Activated CD4-positive, alpha-beta T cell treated with anti-CD3 and anti-CD28 coated beads, Interleukin-2, amount 10 ng/mL, durations not matched to agents 24 days and 14 days (primary cell): ENCODE measurements around the gene STX8. TPM values are rescaled to one million over a fixed set of nuclear protein-coding genes. Genes with fewer than 3 reads are reported as not detected.

ENCODE experiments used
- DNase-seq: peaks from one replicate; pipeline ENCODE4 v3.0.0; 2022
- H3K27ac Mint-ChIP-seq: one replicate; pipeline ENCODE4 v1.8.0; 2022; ENCODE audit warnings: mild to moderate bottlenecking, mixed read lengths
- H3K27me3 Mint-ChIP-seq: one replicate; pipeline ENCODE4 v1.8.0; 2022; ENCODE audit warnings: mixed read lengths
- H3K36me3 Mint-ChIP-seq: one replicate; pipeline ENCODE4 v1.8.0; 2022; ENCODE audit warnings: low read depth, mild to moderate bottlenecking, mixed read lengths
- H3K4me1 Mint-ChIP-seq: one replicate; pipeline ENCODE4 v1.8.0; 2021; ENCODE audit warnings: mixed read lengths
- H3K4me3 Mint-ChIP-seq: one replicate; pipeline ENCODE4 v1.8.0; 2022; ENCODE audit warnings: mild to moderate bottlenecking, moderate library complexity, mixed read lengths
- H3K9me3 Mint-ChIP-seq: one replicate; pipeline ENCODE4 v1.8.0; 2021; ENCODE audit warnings: mixed read lengths
- intact Hi-C: fragments of 100-400 bp; cut with micrococcal nuclease; formaldehyde crosslinking; loops from one replicate; pipeline ENCODE4 v1.15.1; 2023
- total RNA-seq: library from RNA; stranded (reverse); gene quantifications from 2 replicates; pipeline ENCODE4 v1.2.3, GENCODE V29; 2022

Gene STX8
- total RNA-seq, 1 donor from 2014 or later: 45.9 TPM

DNA sequence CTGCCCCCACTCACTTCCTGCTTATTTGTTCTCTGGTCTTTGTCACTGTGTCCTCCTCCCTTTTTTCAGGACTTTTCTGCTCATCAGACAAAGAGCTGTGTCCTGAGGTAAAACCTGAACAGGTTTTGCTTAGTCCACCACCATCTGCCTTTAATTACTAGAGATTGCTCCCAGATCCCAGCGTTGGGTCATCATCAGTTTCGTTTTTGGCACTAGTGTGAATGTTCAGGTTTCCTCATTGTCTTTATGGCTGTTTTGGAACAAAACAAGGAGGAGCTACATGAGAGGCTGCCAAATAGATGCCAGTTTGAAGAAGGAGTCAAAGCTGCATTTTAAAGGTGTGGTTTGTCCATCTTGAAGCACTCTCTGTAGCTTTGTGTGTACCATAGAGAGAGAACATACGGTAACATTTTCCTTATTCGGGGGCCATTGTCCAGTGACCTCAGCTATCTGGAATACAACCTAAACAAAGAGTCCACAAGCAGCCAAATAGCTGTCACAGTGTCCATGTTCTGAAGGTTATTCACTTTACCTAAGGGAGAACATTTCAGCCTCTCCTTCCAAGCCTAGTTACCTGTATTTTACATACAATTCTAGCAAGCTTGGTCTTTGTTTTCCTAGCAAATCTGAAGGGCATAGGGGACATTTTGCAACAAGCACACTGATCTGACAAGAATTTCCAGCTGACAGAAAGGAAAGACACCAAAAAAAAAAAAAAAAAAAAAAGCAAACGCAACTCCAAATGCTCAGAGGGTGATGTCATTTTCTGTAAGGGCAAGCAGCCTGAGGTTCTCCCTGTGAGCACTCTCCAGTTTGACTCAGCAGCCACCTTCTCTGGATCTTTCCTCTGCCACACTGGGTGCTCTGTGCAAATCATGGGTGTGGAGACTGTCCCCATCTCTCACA is 358.2 kb downstream of the STX8 start:
- no peaks in the 10 kb centered on the region for H3K27me3 Mint-ChIP-seq
- no peak overlapping the region for H3K27ac Mint-ChIP-seq
- no peak overlapping the region for H3K4me3 Mint-ChIP-seq

GRCh38 chr17:9215465-9215864 is 360.2 kb downstream of the STX8 start:
- H3K27ac Mint-ChIP-seq: no peak overlapping the region
- H3K9me3 Mint-ChIP-seq: peaks cover 6% of the 10 kb centered on the region
- H3K4me3 Mint-ChIP-seq: no peak overlapping the region
- no peaks in the 10 kb centered on the region for H3K27me3 Mint-ChIP-seq
- no peaks in the 10 kb centered on the region for H3K4me1 Mint-ChIP-seq
- no peak for DNase-seq
- intact Hi-C loops: no loop called here
- H3K36me3 Mint-ChIP-seq: no peaks in the 10 kb centered on the region

More for the DNA sequence above, 358.2 kb downstream of the STX8 start:
- Mint-ChIP-seq H3K4me1 (no peaks in the 10 kb centered on the region), H3K36me3 (no peaks in the 10 kb centered on the region), H3K9me3 (peaks cover 6% of the 10 kb centered on the region)
- DNase-seq: no peak
- intact Hi-C loops: no loop called here

DNA sequence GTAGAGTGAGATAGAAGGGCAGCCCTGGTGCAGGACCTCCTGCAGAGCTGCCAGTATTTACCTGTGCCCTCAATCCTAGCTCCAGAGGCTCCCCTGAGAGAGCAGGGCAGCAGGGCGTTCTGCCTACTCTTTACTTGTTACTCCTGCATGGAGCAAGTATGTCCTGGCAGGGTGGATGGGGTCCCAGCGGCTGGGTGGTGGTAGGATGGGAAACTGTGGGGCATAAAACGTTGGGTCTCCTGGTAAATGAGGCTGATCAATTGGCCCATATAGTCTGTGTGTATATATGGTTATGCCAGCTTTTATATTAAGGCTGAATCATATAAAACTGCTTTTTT is 362.3 kb downstream of the STX8 start:
- Mint-ChIP-seq H3K36me3 (no peaks in the 10 kb centered on the region), H3K9me3 (peaks cover 6% of the 10 kb centered on the region), H3K4me3 (no peak overlapping the region), H3K27me3 (no peaks in the 10 kb centered on the region), H3K27ac (no peak overlapping the region), H3K4me1 (no peaks in the 10 kb centered on the region)
- intact Hi-C loops: no loop called here
- no peak for DNase-seq

- Mint-ChIP-seq H3K4me3 (no peak overlapping the region), H3K4me1 (no peaks in the 10 kb centered on the region), H3K36me3 (no peaks in the 10 kb centered on the region), H3K9me3 (peaks cover 6% of the 10 kb centered on the region), H3K27ac (no peak overlapping the region), H3K27me3 (no peaks in the 10 kb centered on the region)
- intact Hi-C loops: no loop called here
- no peak for DNase-seq
Observed at GRCh38 chr17:9212376-9213302, 363.0 kb downstream of the STX8 start.

DNA sequence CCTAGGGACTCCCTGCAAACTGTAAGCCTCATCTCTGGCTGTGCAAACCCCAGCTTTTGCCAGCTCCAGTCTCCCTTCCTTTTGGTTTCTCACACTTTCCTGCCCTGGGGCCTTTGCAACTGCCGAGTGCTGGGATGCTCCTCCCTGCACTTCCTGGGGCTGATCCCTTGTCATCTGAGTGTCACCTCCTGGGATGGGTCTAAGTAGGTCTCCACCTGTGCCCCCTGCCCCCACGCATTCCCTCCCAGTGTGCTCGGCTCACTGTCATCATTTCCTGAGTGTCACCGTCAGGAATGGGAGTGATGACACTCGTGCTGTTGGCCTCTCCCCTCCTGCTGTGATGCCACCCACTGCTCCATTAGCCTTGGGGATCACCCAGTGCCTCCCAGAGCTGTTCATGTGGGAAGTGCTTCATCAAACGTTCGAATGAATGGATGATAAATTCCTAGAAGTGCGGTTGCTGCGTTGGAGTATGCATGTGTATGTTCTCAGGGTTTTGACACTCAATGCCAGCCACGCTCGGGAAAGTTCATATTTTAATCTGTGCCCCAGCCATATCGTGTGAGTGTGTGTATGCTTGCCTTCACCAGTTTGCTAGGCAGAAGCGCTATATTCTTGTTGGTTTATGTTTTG is 364.4 kb downstream of the STX8 start:
- no peak overlapping the region for H3K27ac Mint-ChIP-seq
- H3K27me3 Mint-ChIP-seq: no peaks in the 10 kb centered on the region
- no peaks in the 10 kb centered on the region for H3K36me3 Mint-ChIP-seq
- intact Hi-C loops: no loop called here
- H3K9me3 Mint-ChIP-seq: peaks cover 6% of the 10 kb centered on the region
- H3K4me3 Mint-ChIP-seq: no peak overlapping the region
- DNase-seq: no peak
- H3K4me1 Mint-ChIP-seq: no peaks in the 10 kb centered on the region

- Mint-ChIP-seq H3K36me3 (no peaks in the 10 kb centered on the region), H3K27me3 (no peaks in the 10 kb centered on the region), H3K4me1 (no peaks in the 10 kb centered on the region), H3K4me3 (no peak overlapping the region), H3K27ac (no peak overlapping the region), H3K9me3 (no peaks in the 10 kb centered on the region)
- intact Hi-C loops: no loop called here
- DNase-seq: no peak
Observed at GRCh38 chr17:9209781-9210370, 365.7 kb downstream of the STX8 start.

GRCh38 chr17:9209347-9209746 is 366.3 kb downstream of the STX8 start:
- Mint-ChIP-seq H3K4me1 (no peaks in the 10 kb centered on the region), H3K27me3 (no peaks in the 10 kb centered on the region), H3K27ac (no peak overlapping the region), H3K36me3 (no peaks in the 10 kb centered on the region), H3K9me3 (no peaks in the 10 kb centered on the region), H3K4me3 (no peak overlapping the region)
- intact Hi-C loops: no loop called here
- no peak for DNase-seq

DNA sequence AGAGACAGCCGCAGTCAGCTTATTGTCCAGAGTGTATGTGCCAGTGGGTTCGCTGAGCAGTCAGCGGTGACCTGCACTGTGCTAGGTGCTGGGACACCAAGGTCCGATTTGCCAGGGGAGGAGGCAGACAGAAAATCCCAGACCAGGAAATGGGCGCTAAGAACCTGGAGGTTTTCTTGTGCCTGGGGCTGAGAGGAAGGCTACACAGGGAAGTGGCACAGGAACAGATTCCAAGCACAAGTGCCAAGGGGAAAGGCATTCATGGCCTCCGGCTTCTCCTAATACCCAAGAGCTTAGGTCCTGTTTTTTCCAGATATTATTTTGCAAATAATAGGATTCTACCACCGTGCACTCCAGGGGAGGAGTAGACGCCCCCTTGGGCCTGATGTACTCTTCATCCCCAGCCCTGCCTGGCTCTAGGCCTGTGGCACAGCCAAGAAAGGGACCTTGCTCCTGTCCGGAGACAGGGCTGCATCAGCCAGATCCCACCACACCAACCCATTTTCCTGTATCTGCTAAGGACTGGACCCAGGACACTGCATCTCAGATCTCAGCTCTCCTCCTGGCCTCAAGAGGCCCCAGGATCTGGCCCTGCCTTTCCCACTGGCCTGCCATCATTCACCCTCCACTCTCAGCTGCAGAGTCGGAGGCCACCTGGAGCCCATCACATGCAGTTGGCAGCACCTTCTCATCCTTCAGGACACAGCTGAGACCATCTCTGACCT is 367.1 kb downstream of the STX8 start:
- Mint-ChIP-seq H3K4me3 (no peak overlapping the region), H3K27me3 (no peaks in the 10 kb centered on the region), H3K4me1 (no peaks in the 10 kb centered on the region), H3K36me3 (no peaks in the 10 kb centered on the region), H3K27ac (no peak overlapping the region), H3K9me3 (no peaks in the 10 kb centered on the region)
- DNase-seq: no peak
- intact Hi-C loops: no loop called here

- Mint-ChIP-seq H3K4me3 (no peak overlapping the region), H3K36me3 (no peaks in the 10 kb centered on the region), H3K27me3 (no peaks in the 10 kb centered on the region), H3K9me3 (no peaks in the 10 kb centered on the region), H3K4me1 (no peaks in the 10 kb centered on the region), H3K27ac (no peak overlapping the region)
- intact Hi-C loops: no loop called here
- no peak for DNase-seq
Observed at GRCh38 chr17:9206741-9207332, 368.8 kb downstream of the STX8 start.

- intact Hi-C loops: no loop called here
- no peak for DNase-seq
- H3K9me3 Mint-ChIP-seq: no peaks in the 10 kb centered on the region
- no peak overlapping the region for H3K4me3 Mint-ChIP-seq
- no peaks in the 10 kb centered on the region for H3K4me1 Mint-ChIP-seq
- H3K27me3 Mint-ChIP-seq: no peaks in the 10 kb centered on the region
- no peak overlapping the region for H3K27ac Mint-ChIP-seq
- H3K36me3 Mint-ChIP-seq: no peaks in the 10 kb centered on the region
Observed at GRCh38 chr17:9206410-9206703, 369.3 kb downstream of the STX8 start.

DNA sequence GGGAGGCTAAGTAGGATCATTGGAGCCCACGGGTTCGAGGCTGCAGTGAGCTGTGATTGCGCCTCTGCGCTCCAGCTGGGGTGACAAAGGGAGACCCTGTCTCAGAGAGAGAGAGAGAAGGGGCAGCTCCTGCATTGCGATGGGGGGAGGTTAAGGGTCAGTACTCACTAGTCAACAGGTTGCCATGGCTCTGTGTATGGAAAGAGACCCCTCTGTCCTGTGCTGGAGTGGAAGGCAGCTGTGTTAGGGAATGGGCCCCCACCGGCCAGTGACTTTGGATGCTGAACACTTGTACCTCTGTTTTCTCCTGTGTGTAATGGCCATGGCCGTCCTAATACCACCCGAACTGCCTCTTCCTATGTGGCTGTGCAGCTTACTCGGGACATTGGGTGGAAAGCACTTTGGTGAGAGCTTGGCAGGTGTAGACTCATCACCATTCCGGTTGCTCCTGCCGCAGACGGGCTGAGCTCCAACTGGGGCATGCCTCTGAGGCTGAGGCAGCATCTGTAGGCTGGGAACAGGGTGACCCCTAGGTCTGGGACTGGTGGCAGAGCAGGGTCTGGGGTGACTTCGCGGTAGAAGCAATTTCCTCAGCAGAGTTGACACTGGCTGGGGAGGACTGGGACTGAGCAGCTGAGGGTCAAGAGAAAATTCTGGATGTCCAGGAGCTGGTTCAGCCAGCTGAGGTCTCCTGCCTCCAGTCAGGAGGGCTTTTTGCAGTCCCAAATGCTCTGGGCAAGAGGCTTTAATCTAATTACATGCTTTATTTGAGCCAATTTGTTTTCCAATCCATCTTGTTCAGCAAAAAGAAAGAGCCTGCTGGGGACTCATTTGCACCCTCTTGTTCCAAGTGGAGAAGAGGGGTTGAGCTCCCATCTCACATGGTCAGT is 369.9 kb downstream of the STX8 start:
- Mint-ChIP-seq H3K27me3 (no peaks in the 10 kb centered on the region), H3K36me3 (no peaks in the 10 kb centered on the region)

GRCh38 chr17:9204637-9205329 is 370.8 kb downstream of the STX8 start:
- no peaks in the 10 kb centered on the region for H3K4me1 Mint-ChIP-seq
- no peak overlapping the region for H3K4me3 Mint-ChIP-seq
- peaks cover under 1% of the 10 kb centered on the region for H3K9me3 Mint-ChIP-seq
- no peak for DNase-seq
- intact Hi-C loops: no loop called here
- H3K27me3 Mint-ChIP-seq: no peaks in the 10 kb centered on the region
- H3K27ac Mint-ChIP-seq: no peak overlapping the region
- no peaks in the 10 kb centered on the region for H3K36me3 Mint-ChIP-seq

More for the DNA sequence above, 369.9 kb downstream of the STX8 start:
- Mint-ChIP-seq H3K4me3 (no peak overlapping the region), H3K4me1 (no peaks in the 10 kb centered on the region), H3K27ac (no peak overlapping the region), H3K9me3 (no peaks in the 10 kb centered on the region)
- DNase-seq: no peak
- intact Hi-C loops: no loop called here
